ENCODE results near the gene TNN.
"Not testable (repeated sequence)": the region's sequence is repeated elsewhere in the genome, so short reads cannot be mapped to it uniquely, and the experiment has no call there.

TNN gene

DNA sequence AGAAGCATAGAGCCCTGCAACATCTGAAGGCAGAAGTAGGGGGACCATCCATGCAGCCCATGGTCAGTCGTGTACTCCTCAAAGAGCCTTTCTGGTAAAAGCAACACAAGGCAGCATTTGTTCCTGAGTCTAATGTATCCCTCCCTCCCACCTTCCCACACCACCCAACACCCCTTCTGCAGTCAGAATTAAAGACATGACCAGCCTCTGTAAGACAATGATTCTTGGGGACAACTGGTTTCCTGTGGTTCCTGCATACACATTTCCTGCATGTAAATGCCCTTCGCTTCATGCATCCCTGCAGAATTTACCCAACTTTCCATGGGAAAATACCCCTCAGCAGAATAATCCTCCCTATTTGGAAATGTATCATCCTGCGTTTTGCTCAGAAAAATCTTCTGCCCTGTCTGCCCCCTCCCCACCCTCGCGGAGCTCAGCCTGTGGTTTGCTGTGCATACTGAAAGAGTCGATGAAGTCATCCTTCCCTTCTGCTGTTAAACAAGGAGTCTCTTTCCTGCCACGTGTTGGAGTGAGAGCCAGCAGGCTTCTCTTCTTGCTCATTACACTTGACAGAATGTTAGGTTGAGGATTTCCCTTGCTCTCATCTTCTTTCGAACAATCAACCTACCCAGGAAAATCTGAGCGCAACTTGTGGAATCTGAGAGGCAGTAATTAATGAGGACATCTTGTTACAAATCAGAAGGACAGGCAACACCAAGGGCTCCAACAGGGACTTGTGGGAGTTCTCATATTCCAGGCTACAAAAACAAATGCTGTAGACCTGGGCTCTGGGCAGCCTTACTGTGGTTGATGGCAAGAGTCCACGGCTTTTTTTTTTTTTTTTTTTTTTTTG, 4.7 kb downstream of the TNN start:
- peak; percentile 28 for DNase-seq

DNA sequence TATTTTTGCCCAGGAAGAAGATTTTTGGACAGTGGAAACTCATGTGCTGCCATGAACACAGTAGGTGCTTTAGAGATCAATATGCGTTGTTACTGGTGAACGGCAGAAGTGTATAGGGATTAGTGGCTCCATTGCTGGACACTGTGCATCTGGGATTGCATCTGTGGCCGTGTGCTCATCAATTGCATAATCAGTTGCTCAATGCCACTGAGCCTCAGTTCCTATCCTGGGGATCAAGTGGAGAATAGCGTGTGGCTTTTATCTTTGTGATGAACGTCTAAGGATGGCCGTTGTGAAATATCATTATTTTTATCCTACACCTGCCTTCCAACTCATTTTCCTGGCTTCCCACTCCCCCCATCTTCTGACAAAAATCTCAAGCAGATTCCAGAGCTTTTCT, 5.4 kb downstream of the TNN start:
- DNase-seq: no peak

- DNase-seq: no peak
These were observed 6.0 kb downstream of the TNN start for GRCh38 chr1:175073633-175074032.

- no peak for DNase-seq
These were observed 8.2 kb downstream of the TNN start for GRCh38 chr1:175075572-175076568.

GRCh38 chr1:175077356-175078030, 9.9 kb downstream of the TNN start:
- DNase-seq: no peak

DNA sequence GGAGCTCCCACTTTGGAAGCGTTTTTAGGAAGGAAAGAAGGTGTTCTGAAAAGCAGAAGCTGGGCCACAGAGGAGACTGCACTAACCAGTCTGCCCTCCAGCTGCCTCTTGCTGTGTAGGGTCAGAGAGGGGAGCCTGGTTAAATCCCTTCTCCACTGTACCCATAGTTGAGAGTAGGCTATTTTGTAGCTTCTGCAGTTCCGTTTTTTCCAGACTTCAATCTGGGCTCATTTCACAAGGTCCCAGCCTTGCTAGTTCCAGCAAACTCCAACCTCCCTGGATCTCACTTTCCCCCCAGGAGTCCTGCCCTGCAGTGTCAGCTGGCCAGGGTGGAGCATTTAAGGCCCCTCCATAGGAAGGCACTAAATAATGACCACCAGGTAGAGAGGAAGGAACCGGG, 11.0 kb downstream of the TNN start:
- DNase-seq: no peak

- no peak for DNase-seq
These were observed 11.7 kb downstream of the TNN start for GRCh38 chr1:175079338-175079737.

GRCh38 chr1:175080030-175080429, 12.4 kb downstream of the TNN start:
- no peak for DNase-seq

- DNase-seq: no peak
These were observed 14.3 kb downstream of the TNN start for GRCh38 chr1:175081983-175082382.

- DNase-seq: no peak
These were observed 20.9 kb downstream of the TNN start for GRCh38 chr1:175088525-175088951.

- no peak for DNase-seq
These were observed 21.6 kb downstream of the TNN start for GRCh38 chr1:175089136-175089718.

DNA sequence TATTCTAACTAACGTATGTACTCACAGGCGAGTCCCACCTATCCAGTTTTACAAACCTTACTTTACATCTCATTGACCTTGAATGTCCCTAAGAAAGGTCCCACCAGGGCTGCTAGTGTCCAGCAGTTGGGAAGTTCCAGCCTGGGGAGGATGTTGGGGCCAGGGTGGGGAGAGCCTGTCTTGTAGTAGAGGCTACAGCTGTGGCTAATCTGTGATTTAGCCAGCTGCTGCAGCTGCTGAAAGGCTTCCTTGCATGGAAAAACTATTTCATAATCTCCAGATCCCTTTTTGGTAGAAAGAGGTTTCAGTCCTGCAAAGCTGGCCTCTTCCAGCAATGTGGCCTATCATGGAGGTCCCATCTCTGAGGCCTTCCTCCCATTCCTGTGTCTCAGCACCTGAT, 23.1 kb downstream of the TNN start:
- DNase-seq: no peak

- no peak for DNase-seq
These were observed 27.0 kb downstream of the TNN start for GRCh38 chr1:175094626-175095025.

DNA sequence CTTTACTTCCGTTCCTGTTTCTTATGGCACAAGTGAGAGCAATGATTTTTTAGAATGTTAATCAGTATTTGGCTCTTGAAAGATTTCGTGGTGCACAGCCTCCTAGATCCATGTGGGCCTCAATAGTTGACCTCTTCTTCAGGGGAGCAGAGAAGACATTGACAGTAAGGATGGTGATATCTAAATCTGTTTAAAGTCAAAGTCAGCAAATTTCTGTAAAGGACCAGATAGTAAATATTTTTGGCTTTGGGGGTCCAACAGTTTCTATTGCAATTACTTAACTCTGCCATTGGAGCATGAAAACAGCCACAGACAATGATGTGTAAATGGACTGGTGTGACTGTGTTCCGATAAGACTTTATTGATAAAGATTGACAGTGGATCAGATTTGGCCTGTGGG, 27.4 kb downstream of the TNN start:
- no peak for DNase-seq

- DNase-seq: no peak
These were observed 28.5 kb downstream of the TNN start for GRCh38 chr1:175095978-175096607.

DNA sequence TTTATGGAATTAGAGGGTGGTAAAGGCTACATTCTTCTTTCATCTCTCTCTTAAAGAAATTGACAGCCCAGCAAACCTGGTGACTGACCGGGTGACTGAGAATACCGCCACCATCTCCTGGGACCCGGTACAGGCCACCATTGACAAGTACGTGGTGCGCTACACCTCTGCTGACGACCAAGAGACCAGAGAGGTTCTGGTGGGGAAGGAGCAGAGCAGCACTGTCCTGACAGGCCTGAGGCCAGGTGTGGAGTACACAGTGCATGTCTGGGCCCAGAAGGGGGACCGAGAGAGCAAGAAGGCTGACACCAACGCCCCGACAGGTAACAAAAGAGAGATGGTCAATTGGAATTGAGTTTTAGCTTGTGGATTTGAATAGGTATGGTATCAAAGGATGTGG, 29.7 kb downstream of the TNN start:
- no peak for DNase-seq

DNA sequence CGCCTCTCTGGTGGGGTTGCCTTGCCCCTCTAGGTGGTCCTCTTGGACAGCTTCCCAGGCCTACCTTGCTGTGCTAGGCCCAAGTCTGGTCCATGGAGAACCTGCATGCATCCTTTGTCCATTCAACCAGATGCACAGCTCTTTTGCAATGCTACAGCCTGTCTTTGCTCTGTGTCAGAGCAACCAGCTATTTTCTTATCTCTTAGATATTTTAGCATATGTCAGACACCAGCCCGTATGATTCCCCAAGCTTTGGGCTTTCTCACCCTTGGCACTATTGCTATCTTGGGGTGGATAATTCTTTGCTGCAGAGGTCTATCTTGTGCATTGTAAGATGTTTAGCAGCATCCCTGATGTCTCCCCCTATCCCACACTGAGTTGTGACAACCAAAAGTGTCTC, 32.3 kb downstream of the TNN start:
- no peak for DNase-seq

DNA sequence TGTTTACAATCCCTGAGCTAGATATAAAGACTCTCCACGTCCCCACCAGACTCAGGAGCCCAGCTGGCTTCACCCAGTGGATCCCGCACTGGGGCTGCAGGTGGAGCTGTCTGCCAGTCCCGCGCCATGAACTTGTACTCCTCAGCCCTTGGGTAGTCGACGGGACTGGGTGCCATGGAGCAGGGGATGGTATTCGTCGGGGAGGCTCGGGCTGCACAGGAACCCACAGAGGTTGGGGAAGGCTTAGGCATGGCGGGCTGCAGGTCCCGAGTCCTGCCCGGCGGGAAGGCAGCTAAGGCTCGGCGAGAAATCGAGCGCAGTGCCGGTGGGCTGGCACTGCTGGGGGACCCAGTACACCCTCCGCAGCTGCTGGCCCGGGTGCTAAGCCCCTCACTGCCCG, 34.5 kb downstream of the TNN start:
- DNase-seq: not testable (repeated sequence)

GRCh38 chr1:175106536-175106935, 38.9 kb downstream of the TNN start:
- DNase-seq: not testable (repeated sequence)

- not testable (repeated sequence) for DNase-seq
These were observed 40.7 kb downstream of the TNN start for GRCh38 chr1:175108331-175108820.

DNA sequence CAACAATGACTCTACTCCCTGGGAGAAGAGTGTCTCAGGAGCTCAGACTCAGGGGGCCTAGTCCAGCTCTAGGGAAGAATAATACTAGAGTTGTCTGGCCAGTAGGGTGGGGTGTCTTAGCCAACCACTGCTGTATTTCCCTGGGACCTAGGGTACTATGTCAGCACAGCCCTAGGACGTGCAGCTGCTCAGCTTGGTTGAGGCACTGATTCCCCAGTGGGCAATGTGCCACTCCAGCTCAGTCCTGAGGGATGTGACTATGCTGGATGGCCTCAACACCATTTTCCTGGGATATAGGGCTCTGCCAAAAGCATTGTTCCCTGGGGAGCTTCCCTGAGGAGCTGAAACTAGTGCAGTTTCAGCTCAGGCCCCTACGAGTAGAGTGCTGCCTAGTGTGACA, 47.4 kb downstream of the TNN start:
- no peak for DNase-seq

GRCh38 chr1:175116210-175116798, 48.7 kb downstream of the TNN start:
- no peak for DNase-seq
